Measurements from ENCODE around the gene TRIM6. TPM values are rescaled to one million over a fixed set of nuclear protein-coding genes. Genes with fewer than 3 reads are reported as not detected.

The TRIM6 gene
- total and polyA plus RNA-seq, 9 of the 15 experiments (the other 6 are each of a cell fraction or from before 2014, with no cell fraction given): 5.0 to 11.8 (median 8.7) TPM

DNA sequence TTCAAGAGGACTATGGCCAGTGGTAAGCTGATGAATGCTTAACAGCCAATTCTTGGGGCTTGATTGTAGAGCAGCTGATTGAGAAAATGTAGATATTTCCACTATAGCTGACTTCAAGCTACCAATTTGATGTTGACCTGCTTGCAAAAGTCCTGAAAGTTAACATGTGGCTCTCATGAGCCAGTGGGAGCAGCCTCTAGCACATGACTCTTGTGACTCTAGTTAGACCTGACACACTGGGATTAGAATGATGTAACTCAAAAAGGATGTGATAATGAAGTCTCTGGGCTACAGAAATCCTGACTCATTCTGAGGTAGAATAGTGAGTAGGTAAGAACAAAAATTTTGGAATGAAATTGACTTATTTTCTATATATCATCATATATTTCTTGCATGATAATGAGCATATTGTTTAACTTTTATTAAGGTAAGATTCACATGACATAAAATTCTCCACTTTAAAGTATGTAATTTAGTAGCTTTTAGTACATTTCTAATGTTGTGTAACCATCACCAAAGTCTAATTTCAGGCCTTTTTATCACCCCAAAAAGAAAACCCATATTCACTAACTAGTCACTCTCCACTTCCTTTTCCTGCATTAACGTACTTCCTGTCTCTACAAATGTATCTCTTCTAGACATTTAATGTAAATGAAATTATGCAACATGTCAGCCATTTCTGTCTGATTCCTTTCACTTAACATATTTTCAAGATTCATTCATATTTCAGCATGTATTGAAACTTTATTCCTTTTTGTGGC, 32.0 kb upstream of the TRIM6 start (continued):
- TF ChIP-seq STAT6 (CRISPR knock-in tag; IDR thresholded peaks at IDR 0.05) (no peak), ZNF408 (CRISPR knock-in tag; IDR thresholded peaks at IDR 0.05; ENCODE audit: low read depth) (no peak), SMARCE1 (IDR thresholded peaks at IDR 0.05) (no peak), NR3C1 (CRISPR knock-in tag; IDR thresholded peaks at IDR 0.05) (no peak), MTA2 (IDR thresholded peaks at IDR 0.05; ENCODE audit: low read depth) (no peak), STAG1 (CRISPR knock-in tag; IDR thresholded peaks at IDR 0.05; ENCODE audit: borderline replicate concordance) (no peak), RFX1 (IDR thresholded peaks at IDR 0.05) (no peak), ZNF184 (CRISPR knock-in tag; IDR thresholded peaks at IDR 0.05) (no peak), ZNF764 (CRISPR knock-in tag; IDR thresholded peaks at IDR 0.05; ENCODE audit: low read depth) (no peak), MTF1 (CRISPR knock-in tag; IDR thresholded peaks at IDR 0.05; ENCODE audit: borderline replicate concordance) (no peak), MED1 (CRISPR knock-in tag; IDR thresholded peaks at IDR 0.05; ENCODE audit: borderline replicate concordance) (no peak), E2F5 (CRISPR knock-in tag; IDR thresholded peaks at IDR 0.05) (no peak), NFE2 (IDR thresholded peaks at IDR 0.05; ENCODE audit: low read depth) (peak; percentile 37; the same call in 1 of the 2 replicates), NR2C2 (CRISPR knock-in tag; IDR thresholded peaks at IDR 0.05) (no peak), NR2C2 (tag; IDR thresholded peaks at IDR 0.05) (0 out of 2 replicates have a peak, but pooled peaks have one; percentile 21), SRSF7 (optimal IDR thresholded peaks at IDR 0.05; ENCODE audit: low read depth, low read length) (no peak), FUS (optimal IDR thresholded peaks at IDR 0.05; ENCODE audit: low read depth, low read length) (no peak), PYGO2 (tag; IDR thresholded peaks at IDR 0.05) (no peak), TCF7 (IDR thresholded peaks at IDR 0.05; ENCODE audit: borderline replicate concordance) (no peak), ESRRB (CRISPR knock-in tag; IDR thresholded peaks at IDR 0.05; ENCODE audit: borderline replicate concordance) (no peak), RAD51 (IDR thresholded peaks at IDR 0.05; ENCODE audit: borderline replicate concordance, low read depth) (peak; percentile 53; the same call in 1 of the 2 replicates)
- TF ChIP-seq, protein P1, sequence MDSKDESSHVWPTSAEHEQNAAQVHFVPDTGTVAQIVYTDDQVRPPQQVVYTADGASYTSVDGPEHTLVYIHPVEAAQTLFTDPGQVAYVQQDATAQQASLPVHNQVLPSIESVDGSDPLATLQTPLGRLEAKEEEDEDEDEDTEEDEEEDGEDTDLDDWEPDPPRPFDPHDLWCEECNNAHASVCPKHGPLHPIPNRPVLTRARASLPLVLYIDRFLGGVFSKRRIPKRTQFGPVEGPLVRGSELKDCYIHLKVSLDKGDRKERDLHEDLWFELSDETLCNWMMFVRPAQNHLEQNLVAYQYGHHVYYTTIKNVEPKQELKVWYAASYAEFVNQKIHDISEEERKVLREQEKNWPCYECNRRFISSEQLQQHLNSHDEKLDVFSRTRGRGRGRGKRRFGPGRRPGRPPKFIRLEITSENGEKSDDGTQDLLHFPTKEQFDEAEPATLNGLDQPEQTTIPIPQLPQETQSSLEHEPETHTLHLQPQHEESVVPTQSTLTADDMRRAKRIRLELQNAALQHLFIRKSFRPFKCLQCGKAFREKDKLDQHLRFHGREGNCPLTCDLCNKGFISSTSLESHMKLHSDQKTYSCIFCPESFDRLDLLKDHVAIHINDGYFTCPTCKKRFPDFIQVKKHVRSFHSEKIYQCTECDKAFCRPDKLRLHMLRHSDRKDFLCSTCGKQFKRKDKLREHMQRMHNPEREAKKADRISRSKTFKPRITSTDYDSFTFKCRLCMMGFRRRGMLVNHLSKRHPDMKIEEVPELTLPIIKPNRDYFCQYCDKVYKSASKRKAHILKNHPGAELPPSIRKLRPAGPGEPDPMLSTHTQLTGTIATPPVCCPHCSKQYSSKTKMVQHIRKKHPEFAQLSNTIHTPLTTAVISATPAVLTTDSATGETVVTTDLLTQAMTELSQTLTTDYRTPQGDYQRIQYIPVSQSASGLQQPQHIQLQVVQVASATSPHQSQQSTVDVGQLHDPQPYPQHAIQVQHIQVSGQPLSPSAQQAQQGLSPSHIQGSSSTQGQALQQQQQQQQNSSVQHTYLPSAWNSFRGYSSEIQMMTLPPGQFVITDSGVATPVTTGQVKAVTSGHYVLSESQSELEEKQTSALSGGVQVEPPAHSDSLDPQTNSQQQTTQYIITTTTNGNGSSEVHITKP (IDR thresholded peaks at IDR 0.05; ENCODE audit: partially characterized antibody): no peak
